Mesangial cell (primary cell): Measurements from ENCODE around the gene DPH3. TPM values are rescaled to one million over a fixed set of nuclear protein-coding genes. Genes with fewer than 3 reads are reported as not detected.

Source experiments
- total RNA-seq: library from RNA; depleted of rRNA; stranded (reverse); fragments of >200 nt; gene quantifications from 2 replicates; pipeline ENCODE4 v1.2.3, GENCODE V29; 2015

DPH3 gene
- total RNA-seq = 8.0 and 12.4 TPM in 2 replicates

GRCh38 chr3:16264708-16265454 is at the start of gene DPH3, which contains the start of gene OXNAD1:
Gene DPH3 (minus strand): TSS chr3:16264943. CDS start chr3:16264876, 67 bp downstream.
Gene OXNAD1 (plus strand): TSS chr3:16265212. CDS start chr3:16270953, 5,741 bp downstream.

Other genes starting within 250 kb of the DPH3 start
- gene GALNT15, start 90.3 kb downstream of the DPH3 start, total RNA-seq = 0.33 and 4.3 TPM in 2 replicates
- gene OXNAD1, start 269 bp upstream of the DPH3 start, total RNA-seq = 8.8 and 9.8 TPM in 2 replicates
- 74.0 and 96.8 TPM in 2 replicates for gene RFTN1, start 248.8 kb upstream of the DPH3 start, total RNA-seq